H9 (cell line): ENCODE data around the gene RAB3B. TPM values are rescaled to one million over a fixed set of nuclear protein-coding genes. Genes with fewer than 3 reads are reported as not detected.
A peak's percentile ranks its signal among the peaks of the same experiment; 100 is the strongest.

Experiments used
- DNase-seq: peaks from one replicate; pipeline ENCODE4 v3.0.0-alpha.2; 2017
- H2AFZ ChIP-seq: one replicate; pipeline ENCODE4 v1.6.1; 2013; ENCODE audit warnings: mild to moderate bottlenecking, low read length, control low read depth, moderate library complexity
- H2AK5ac ChIP-seq: 2 replicates; pipeline ENCODE4 v1.6.1; 2013; ENCODE audit warnings: low read length, control low read depth, mixed read lengths; ENCODE audit not compliant: insufficient read length
- H2BK120ac ChIP-seq: one replicate; pipeline ENCODE4 v1.6.1; 2013; ENCODE audit warnings: low read depth, mild to moderate bottlenecking, low read length, control low read depth, inconsistent platforms; ENCODE audit not compliant: poor library complexity, severe bottlenecking
- H2BK12ac ChIP-seq: 2 replicates; pipeline ENCODE4 v1.6.1; 2013; ENCODE audit warnings: low read length, control low read depth, mixed read lengths, low read depth; ENCODE audit not compliant: insufficient read length
- H2BK15ac ChIP-seq: 2 replicates; pipeline ENCODE4 v1.6.1; 2013; ENCODE audit warnings: low read depth, low read length, control low read depth
- H2BK20ac ChIP-seq: one replicate; pipeline ENCODE4 v1.6.1; 2013; ENCODE audit warnings: low read depth, mild to moderate bottlenecking, low read length, control low read depth, inconsistent platforms; ENCODE audit not compliant: poor library complexity, severe bottlenecking
- H2BK5ac ChIP-seq: 2 replicates; pipeline ENCODE4 v1.6.1; 2013; ENCODE audit warnings: low read length, control low read depth, mixed read lengths; ENCODE audit not compliant: insufficient read length
- H3K14ac ChIP-seq: 2 replicates; pipeline ENCODE4 v1.6.1; 2013; ENCODE audit warnings: low read length, control low read depth; ENCODE audit not compliant: insufficient read depth
- H3K18ac ChIP-seq: 2 replicates; pipeline ENCODE4 v1.6.1; 2013; ENCODE audit warnings: low read depth, mild to moderate bottlenecking, mixed read lengths, low read length, control low read depth; ENCODE audit not compliant: insufficient read length
- H3K23ac ChIP-seq: 2 replicates; pipeline ENCODE4 v1.6.1; 2013; ENCODE audit warnings: low read length, control low read depth, mixed read lengths, low read depth; ENCODE audit not compliant: insufficient read length
- H3K23me2 ChIP-seq: 2 replicates; pipeline ENCODE4 v1.6.1; 2013; ENCODE audit warnings: low read depth, mild to moderate bottlenecking, mixed read lengths, low read length, control low read depth; ENCODE audit not compliant: insufficient read length, poor library complexity, severe bottlenecking
- H3K27ac ChIP-seq: 2 replicates; pipeline ENCODE4 v1.5.1; 2013; ENCODE audit warnings: low read length, control low read depth, mixed read lengths, low read depth; ENCODE audit not compliant: insufficient read length
- H3K27me3 ChIP-seq: 2 replicates; pipeline ENCODE4 v1.6.1; 2013; ENCODE audit warnings: low read length, control low read depth, inconsistent platforms; ENCODE audit not compliant: insufficient read depth
- H3K4ac ChIP-seq: 2 replicates; pipeline ENCODE4 v1.6.1; 2013; ENCODE audit warnings: low read depth, mild to moderate bottlenecking, control low read depth, inconsistent platforms, low read length, moderate library complexity
- H3K4me1 ChIP-seq: 2 replicates; pipeline ENCODE4 v1.6.1; 2013; ENCODE audit warnings: low read length, control low read depth, inconsistent platforms; ENCODE audit not compliant: insufficient read depth
- H3K4me2 ChIP-seq: 2 replicates; pipeline ENCODE4 v1.6.1; 2013; ENCODE audit warnings: low read length, control low read depth, mixed read lengths; ENCODE audit not compliant: insufficient read length, insufficient read depth
- H3K56ac ChIP-seq: 2 replicates; pipeline ENCODE4 v1.6.1; 2013; ENCODE audit warnings: low read depth, mild to moderate bottlenecking, mixed read lengths, low read length, control low read depth; ENCODE audit not compliant: insufficient read length
- H3K79me1 ChIP-seq: 2 replicates; pipeline ENCODE4 v1.6.1; 2013; ENCODE audit warnings: low read depth, mild to moderate bottlenecking, moderate library complexity, low read length, control low read depth, inconsistent platforms; ENCODE audit not compliant: insufficient read depth, poor library complexity, severe bottlenecking
- H3K79me2 ChIP-seq: 2 replicates; pipeline ENCODE4 v1.6.1; 2013; ENCODE audit warnings: low read length, control low read depth, inconsistent platforms; ENCODE audit not compliant: insufficient read depth
- H3K9ac ChIP-seq: 2 replicates; pipeline ENCODE4 v1.6.1; 2013; ENCODE audit warnings: low read length, control low read depth, mixed read lengths; ENCODE audit not compliant: insufficient read length; ENCODE audit errors: extremely low read depth
- H3K9me3 ChIP-seq: one replicate; pipeline ENCODE4 v1.6.1; 2013; ENCODE audit warnings: low read depth, low read length, inconsistent platforms; ENCODE audit not compliant: control insufficient read depth
- H3T11ph ChIP-seq: one replicate; pipeline ENCODE4 v1.6.1; 2013; ENCODE audit warnings: mild to moderate bottlenecking, low read length, control low read depth, inconsistent platforms
- H4K20me1 ChIP-seq: one replicate; pipeline ENCODE4 v1.6.1; 2013; ENCODE audit not compliant: control insufficient read depth, insufficient read length, insufficient read depth
- H4K5ac ChIP-seq: 2 replicates; pipeline ENCODE4 v1.6.1; 2013; ENCODE audit warnings: low read depth, mild to moderate bottlenecking, mixed read lengths, low read length, control low read depth; ENCODE audit not compliant: insufficient read length
- H4K8ac ChIP-seq: replicated peaks from 2 replicates; pipeline ENCODE4 v1.6.1; 2013; ENCODE audit warnings: low read length, control low read depth, mixed read lengths, low read depth; ENCODE audit not compliant: insufficient read length
- H4K91ac ChIP-seq: 2 replicates; pipeline ENCODE4 v1.6.1; 2013; ENCODE audit warnings: low read depth, mild to moderate bottlenecking, moderate library complexity, mixed read lengths, low read length, control low read depth; ENCODE audit not compliant: insufficient read length
- H3K27ac Mint-ChIP-seq, 3 experiments: 2 replicates in 2 of 3; 3 replicates in 1 of 3; pipeline ENCODE4 v1.8.0; 2020 to 2021; ENCODE audit warnings: mixed read lengths in 3 of 3, mild to moderate bottlenecking in 1 of 3, moderate library complexity in 1 of 3
- H3K27me3 Mint-ChIP-seq: 2 replicates; pipeline ENCODE4 v1.8.0; 2021; ENCODE audit warnings: low read depth, mild to moderate bottlenecking, moderate library complexity, mixed read lengths
- H3K36me3 Mint-ChIP-seq, 3 experiments: 2 replicates in 2 of 3; 3 replicates in 1 of 3; pipeline ENCODE4 v1.8.0; 2020 to 2021; ENCODE audit warnings: low read depth in 3 of 3, mixed read lengths in 3 of 3; ENCODE audit not compliant: insufficient read depth in 1 of 3
- H3K4me1 Mint-ChIP-seq, 2 experiments: 2 replicates each; pipeline ENCODE4 v1.8.0; 2020; ENCODE audit warnings: mixed read lengths in 2 of 2
- H3K4me3 Mint-ChIP-seq, 2 experiments: 2 replicates in 1 of 2; 3 replicates in 1 of 2; pipeline ENCODE4 v1.8.0; 2020 to 2021; ENCODE audit warnings: mild to moderate bottlenecking in 2 of 2, mixed read lengths in 2 of 2, moderate library complexity in 1 of 2
- H3K9me3 Mint-ChIP-seq, 2 experiments: 2 replicates in 1 of 2; 3 replicates in 1 of 2; pipeline ENCODE4 v1.8.0; 2020; ENCODE audit warnings: mild to moderate bottlenecking in 2 of 2, mixed read lengths in 2 of 2, moderate library complexity in 1 of 2
- CTCF ChIP-seq: fragments of 200-600 bp; sonication (generic); conservative IDR thresholded peaks from 3 replicates; pipeline ENCODE4 v1.8.0; 2021; ENCODE audit warnings: antibody characterized with exemption, mild to moderate bottlenecking
- WGBS: extraction: QIAGEN DNeasy Blood & Tissue Kit; methylation state at CpG from one replicate; pipeline ENCODE4 v1.1.7; 2013; ENCODE audit warnings: missing lambda C conversion rate, low lambda C conversion rate, mixed read lengths; ENCODE audit not compliant: insufficient read length; ENCODE audit errors: extremely low coverage; 5-methylcytosine and 5-hydroxymethylcytosine counted together
- total RNA-seq: library from RNA; stranded (reverse); gene quantifications from 2 replicates; pipeline ENCODE4 v1.2.1, GENCODE V29; 2021

The RAB3B gene
- total RNA-seq, 1 experiment from 2014 or later: 30.6 TPM

- Histone ChIP-seq H3T11ph (no peak overlapping the region), H4K20me1 (no peaks in the 10 kb centered on the region), H3K23ac (no peak overlapping the region), H3K56ac (no peak overlapping the region), H2BK15ac (no peak overlapping the region), H3K4me2 (no peak overlapping the region), H3K27me3 (no peaks in the 10 kb centered on the region), H2BK20ac (no peak overlapping the region), H3K79me2 (peaks cover 29% of the 10 kb centered on the region; the same call in 1 of the 2 replicates), H4K5ac (no peak overlapping the region), H3K18ac (no peak overlapping the region), H3K27ac (no peak overlapping the region), H3K9me3 (no peaks in the 10 kb centered on the region), H3K4ac (no peak overlapping the region), H3K79me1 (peaks cover 11% of the 10 kb centered on the region), H3K23me2 (no peaks in the 10 kb centered on the region), H2AK5ac (no peak overlapping the region), H2BK120ac (no peak overlapping the region), H3K14ac (no peak overlapping the region), H2AFZ (no peak overlapping the region), H3K4me1 (peaks cover 2% of the 10 kb centered on the region; the same call in 1 of the 2 replicates), H2BK5ac (no peak overlapping the region), H4K8ac (no peak overlapping the region), H2BK12ac (no peak overlapping the region), H3K9ac (no peak overlapping the region), H4K91ac (no peak overlapping the region)
- H3K36me3 Mint-ChIP-seq: peaks cover 0 to 11% (median 5%) of the 10 kb centered on the region in 3 experiments; a peak in 5 of 7 replicates
- TF ChIP-seq CTCF: no peak
- no peaks in the 10 kb centered on the region for H3K9me3 Mint-ChIP-seq
- no peak for DNase-seq
- no peaks in the 10 kb centered on the region for H3K27me3 Mint-ChIP-seq
- peak overlapping the region; percentile 69 to 95 (median 91); a peak in 5 of 7 replicates for H3K27ac Mint-ChIP-seq
- H3K4me1 Mint-ChIP-seq: peaks cover 14 to 21% of the 10 kb centered on the region in 2 experiments
- no peak overlapping the region for H3K4me3 Mint-ChIP-seq
- WGBS: no CpG with 5 or more reads among the region's 6 CpGs
These were observed 119.0 kb downstream of the RAB3B start for GRCh38 chr1:51871351-51871975.
